ENCODE measurements around the gene TOM1L1. TPM values are rescaled to one million over a fixed set of nuclear protein-coding genes. Genes with fewer than 3 reads are reported as not detected.

Gene TOM1L1
- total RNA-seq, 1 donor: 5.8 TPM

DNA sequence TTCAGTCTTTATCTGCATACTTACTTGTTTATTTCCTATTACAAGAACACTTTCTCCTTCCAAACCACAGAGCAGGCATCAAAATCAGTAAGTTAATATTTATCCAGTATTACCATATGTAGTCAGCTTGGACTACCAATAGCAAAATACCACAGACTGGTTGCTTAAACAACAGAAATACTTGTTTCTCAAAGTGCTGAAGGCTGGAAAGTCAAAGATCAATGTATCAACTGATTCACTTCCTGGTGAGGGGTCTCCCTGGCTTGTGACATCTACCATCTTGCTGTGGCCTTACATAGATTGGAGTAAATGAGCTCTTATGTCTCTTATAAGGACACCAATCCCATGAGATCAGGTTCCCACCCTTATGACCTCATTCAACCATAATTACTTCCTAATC, 70.5 kb downstream of the TOM1L1 start:
- no peak for DNase-seq (ENCODE audit: low read depth)
- TF ChIP-seq, protein P1, sequence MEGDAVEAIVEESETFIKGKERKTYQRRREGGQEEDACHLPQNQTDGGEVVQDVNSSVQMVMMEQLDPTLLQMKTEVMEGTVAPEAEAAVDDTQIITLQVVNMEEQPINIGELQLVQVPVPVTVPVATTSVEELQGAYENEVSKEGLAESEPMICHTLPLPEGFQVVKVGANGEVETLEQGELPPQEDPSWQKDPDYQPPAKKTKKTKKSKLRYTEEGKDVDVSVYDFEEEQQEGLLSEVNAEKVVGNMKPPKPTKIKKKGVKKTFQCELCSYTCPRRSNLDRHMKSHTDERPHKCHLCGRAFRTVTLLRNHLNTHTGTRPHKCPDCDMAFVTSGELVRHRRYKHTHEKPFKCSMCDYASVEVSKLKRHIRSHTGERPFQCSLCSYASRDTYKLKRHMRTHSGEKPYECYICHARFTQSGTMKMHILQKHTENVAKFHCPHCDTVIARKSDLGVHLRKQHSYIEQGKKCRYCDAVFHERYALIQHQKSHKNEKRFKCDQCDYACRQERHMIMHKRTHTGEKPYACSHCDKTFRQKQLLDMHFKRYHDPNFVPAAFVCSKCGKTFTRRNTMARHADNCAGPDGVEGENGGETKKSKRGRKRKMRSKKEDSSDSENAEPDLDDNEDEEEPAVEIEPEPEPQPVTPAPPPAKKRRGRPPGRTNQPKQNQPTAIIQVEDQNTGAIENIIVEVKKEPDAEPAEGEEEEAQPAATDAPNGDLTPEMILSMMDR (IDR thresholded peaks at IDR 0.05; ENCODE audit: insufficient read depth, low read length): no peak

DNA sequence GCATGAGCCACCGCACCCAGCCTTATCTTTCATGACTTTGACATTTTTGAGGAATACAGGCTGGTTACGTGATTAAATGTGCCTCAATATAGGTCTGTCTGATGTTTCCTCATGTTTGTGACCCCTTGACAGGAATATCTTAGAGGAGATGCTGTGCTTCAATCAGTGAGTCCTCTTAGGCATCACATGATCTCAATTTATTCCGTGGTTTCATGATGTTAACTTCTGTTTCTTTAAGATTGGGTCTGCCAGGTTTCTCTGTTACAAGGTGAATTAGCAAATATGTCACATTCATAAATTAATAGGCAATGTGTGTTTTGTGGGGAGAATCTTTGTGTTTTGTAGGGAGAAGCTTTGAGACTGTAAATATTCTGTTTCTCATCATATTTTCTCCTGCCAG, 71.2 kb downstream of the TOM1L1 start:
- TF ChIP-seq, protein P1 (IDR thresholded peaks at IDR 0.05; ENCODE audit: insufficient read depth, low read length): no peak
- DNase-seq (ENCODE audit: low read depth): no peak
- H3K4me3 ChIP-seq (ENCODE audit: low read depth, low read length): no peak overlapping the region

More for the DNA sequence above, 70.5 kb downstream of the TOM1L1 start:
- no peak overlapping the region for H3K4me3 ChIP-seq (ENCODE audit: low read depth, low read length)

DNA sequence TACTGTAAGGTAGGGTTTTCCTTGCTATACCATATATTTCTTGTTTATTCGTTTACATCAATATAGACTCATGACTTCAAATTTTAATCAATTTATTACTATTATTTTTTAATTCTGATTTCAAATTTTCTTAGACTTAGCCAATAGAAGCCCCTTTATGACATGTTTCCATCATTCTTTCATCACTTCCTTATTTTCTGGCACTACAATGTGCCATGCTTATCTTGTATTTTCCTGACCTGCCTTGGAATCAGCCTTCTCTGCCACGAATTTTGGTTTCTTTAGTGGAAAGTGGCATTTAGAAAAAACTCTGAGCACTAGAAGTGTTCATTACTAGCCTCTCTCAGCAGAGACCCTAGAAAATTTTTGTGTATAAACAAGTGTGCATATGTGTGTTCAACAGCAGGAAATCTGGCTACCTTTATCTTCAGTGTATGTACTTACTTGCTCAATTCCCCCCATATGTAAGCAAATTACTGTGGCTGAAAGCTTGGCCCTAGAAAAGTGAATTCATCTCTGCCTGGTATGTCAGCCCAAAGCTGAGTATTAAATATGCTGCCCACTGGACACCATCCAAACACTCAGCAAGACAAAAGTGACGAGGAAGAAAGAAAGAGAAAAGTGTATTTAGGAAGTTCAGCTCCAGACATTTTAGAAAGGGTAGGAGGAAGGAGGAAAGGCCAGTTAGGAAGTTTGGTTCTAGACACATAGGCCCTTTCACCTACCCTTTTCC, 71.9 kb downstream of the TOM1L1 start:
- no peak overlapping the region for H3K4me3 ChIP-seq (ENCODE audit: low read depth, low read length)
- TF ChIP-seq, protein P1 (IDR thresholded peaks at IDR 0.05; ENCODE audit: insufficient read depth, low read length): no peak
- DNase-seq (ENCODE audit: low read depth): no peak

DNA sequence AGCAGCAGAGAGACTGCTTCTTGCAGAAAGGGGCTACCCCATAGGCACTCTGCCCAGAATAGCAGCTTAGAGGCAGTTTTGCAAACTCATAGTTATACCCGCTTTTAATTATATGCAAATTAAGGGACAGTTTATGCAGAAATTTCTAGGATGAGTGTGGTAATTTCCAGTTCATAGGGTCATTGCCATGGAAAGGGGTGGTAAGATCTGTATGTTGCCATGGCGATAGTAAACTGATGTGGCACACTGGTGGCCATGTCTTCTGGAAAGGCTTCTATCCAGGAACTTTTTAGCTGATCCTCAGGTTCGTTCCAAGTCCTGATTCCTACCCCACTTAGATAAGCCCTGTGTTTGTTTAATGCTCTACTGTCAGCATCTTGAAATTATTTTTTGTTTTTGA, 74.1 kb downstream of the TOM1L1 start:
- no peak overlapping the region for H3K4me3 ChIP-seq (ENCODE audit: low read depth, low read length)
- DNase-seq (ENCODE audit: low read depth): no peak
- TF ChIP-seq, protein P1 (IDR thresholded peaks at IDR 0.05; ENCODE audit: insufficient read depth, low read length): no peak

- TF ChIP-seq, protein P1 (IDR thresholded peaks at IDR 0.05; ENCODE audit: insufficient read depth, low read length): no peak
- H3K4me3 ChIP-seq (ENCODE audit: low read depth, low read length): no peak overlapping the region
- no peak for DNase-seq (ENCODE audit: low read depth)
Observed at GRCh38 chr17:54976316-54976715, 75.7 kb downstream of the TOM1L1 start.

GRCh38 chr17:54977744-54978143, 77.1 kb downstream of the TOM1L1 start:
- TF ChIP-seq, protein P1 (IDR thresholded peaks at IDR 0.05; ENCODE audit: insufficient read depth, low read length): no peak
- no peak for DNase-seq (ENCODE audit: low read depth)
- no peak overlapping the region for H3K4me3 ChIP-seq (ENCODE audit: low read depth, low read length)

- H3K4me3 ChIP-seq (ENCODE audit: low read depth, low read length): no peak overlapping the region
- DNase-seq (ENCODE audit: low read depth): no peak
- TF ChIP-seq, protein P1 (IDR thresholded peaks at IDR 0.05; ENCODE audit: insufficient read depth, low read length): no peak
Observed at GRCh38 chr17:54979657-54980056, 79.0 kb downstream of the TOM1L1 start.
